Vagina (tissue), 2 donors: Measurements from ENCODE around the gene CTNND2. TPM values are rescaled to one million over a fixed set of nuclear protein-coding genes. Genes with fewer than 3 reads are reported as not detected.

Experiments
- DNase-seq, 2 donors: peaks; one replicate each; pipeline ENCODE4 v3.0.0-alpha.2; 2017; ENCODE audit errors: extremely low spot score in 2 of 2
- H3K27ac ChIP-seq: fragments of 200-600 bp; sonication (generic); one replicate; pipeline ENCODE4 v1.5.1; 2019
- H3K27me3 ChIP-seq: fragments of 200-600 bp; sonication (generic); one replicate; pipeline ENCODE4 v1.5.1; 2019
- H3K36me3 ChIP-seq, 2 donors: fragments of 200-600 bp; sonication (generic); one replicate each; pipeline ENCODE4 v1.5.1; 2017 to 2019
- H3K4me1 ChIP-seq: fragments of 200-600 bp; sonication (generic); one replicate; pipeline ENCODE4 v1.5.1; 2019
- H3K4me3 ChIP-seq, 2 donors: fragments of 200-600 bp; sonication (generic); 1 replicate in 1 of 2; 2 replicates in 1 of 2; pipeline ENCODE4 v1.5.1; 2016 to 2019
- H3K9me3 ChIP-seq: fragments of 200-600 bp; sonication (generic); one replicate; pipeline ENCODE4 v1.5.1; 2019
- POLR2A ChIP-seq, 2 donors: fragments of 450-650 bp; IDR thresholded peaks; one replicate each; pipeline ENCODE4 v1.6.1; 2017; ENCODE audit warnings: antibody characterized with exemption in 2 of 2, mild to moderate bottlenecking in 2 of 2, moderate library complexity in 2 of 2
- POLR2AphosphoS5 ChIP-seq, 2 donors: sonication (generic); formaldehyde crosslinking; IDR thresholded peaks; one replicate each; pipeline ENCODE4 v1.9.0; 2017; ENCODE audit warnings: antibody characterized with exemption in 2 of 2, mild to moderate bottlenecking in 2 of 2, low read depth in 1 of 2; ENCODE audit not compliant: insufficient read depth in 1 of 2
- intact Hi-C: fragments of 100-400 bp; cut with DNase I; formaldehyde crosslinking; loops from one replicate; pipeline ENCODE4 v1.15.1; 2023
- total RNA-seq: library from RNA; depleted of rRNA; stranded (reverse); fragments of >200 nt; gene quantifications from one replicate; pipeline ENCODE4 v1.2.3, GENCODE V29; 2016
- TF ChIP-seq, protein P1 (sequence below), 3 experiments: fragments of 450-650 bp in 2 of 3; fragments of 200-600 bp in 1 of 3; sonication (generic) in 1 of 3; IDR thresholded peaks; one replicate each; pipeline ENCODE4 v1.5.1; 2017 to 2019; ENCODE audit warnings: antibody characterized with exemption in 3 of 3, mild to moderate bottlenecking in 2 of 3, moderate library complexity in 2 of 3

CTNND2 gene
- total RNA-seq, 1 donor from 2014 or later: 1.7 TPM

DNA sequence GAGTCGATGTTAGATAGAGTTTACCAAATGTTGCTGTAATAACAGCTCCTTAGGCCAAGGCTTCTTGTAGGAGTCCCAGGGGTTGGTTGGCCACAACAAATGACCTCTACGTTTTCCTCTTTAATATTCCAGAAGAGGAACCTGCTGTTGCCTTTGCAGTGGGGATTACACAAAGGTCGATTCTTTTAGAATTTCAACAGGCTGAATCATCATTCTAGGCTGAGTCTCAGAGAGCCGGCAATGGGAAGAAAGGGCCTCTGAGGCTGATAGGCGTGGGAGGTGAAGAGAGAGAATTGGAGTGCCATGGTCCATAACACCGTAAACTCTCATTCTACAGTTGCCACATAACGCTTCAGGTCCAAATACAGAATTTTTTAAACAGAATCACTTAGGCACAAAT lies 737.3 kb downstream of the CTNND2 start:
- Histone ChIP-seq H3K4me1 (no peaks in the 10 kb centered on the region), H3K36me3 (no peaks in the 10 kb centered on the region), H3K27me3 (no peaks in the 10 kb centered on the region), H3K4me3 (no peak overlapping the region), H3K9me3 (no peaks in the 10 kb centered on the region), H3K27ac (no peak overlapping the region)
- intact Hi-C loops: no loop called here
- no peak for DNase-seq
- TF ChIP-seq POLR2AphosphoS5 (IDR thresholded peaks at IDR 0.05; ENCODE audit: insufficient read depth in 1 of 2, low read depth in 1 of 2): no peak
- TF ChIP-seq, protein P1, sequence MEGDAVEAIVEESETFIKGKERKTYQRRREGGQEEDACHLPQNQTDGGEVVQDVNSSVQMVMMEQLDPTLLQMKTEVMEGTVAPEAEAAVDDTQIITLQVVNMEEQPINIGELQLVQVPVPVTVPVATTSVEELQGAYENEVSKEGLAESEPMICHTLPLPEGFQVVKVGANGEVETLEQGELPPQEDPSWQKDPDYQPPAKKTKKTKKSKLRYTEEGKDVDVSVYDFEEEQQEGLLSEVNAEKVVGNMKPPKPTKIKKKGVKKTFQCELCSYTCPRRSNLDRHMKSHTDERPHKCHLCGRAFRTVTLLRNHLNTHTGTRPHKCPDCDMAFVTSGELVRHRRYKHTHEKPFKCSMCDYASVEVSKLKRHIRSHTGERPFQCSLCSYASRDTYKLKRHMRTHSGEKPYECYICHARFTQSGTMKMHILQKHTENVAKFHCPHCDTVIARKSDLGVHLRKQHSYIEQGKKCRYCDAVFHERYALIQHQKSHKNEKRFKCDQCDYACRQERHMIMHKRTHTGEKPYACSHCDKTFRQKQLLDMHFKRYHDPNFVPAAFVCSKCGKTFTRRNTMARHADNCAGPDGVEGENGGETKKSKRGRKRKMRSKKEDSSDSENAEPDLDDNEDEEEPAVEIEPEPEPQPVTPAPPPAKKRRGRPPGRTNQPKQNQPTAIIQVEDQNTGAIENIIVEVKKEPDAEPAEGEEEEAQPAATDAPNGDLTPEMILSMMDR (IDR thresholded peaks at IDR 0.05): no peak

DNA sequence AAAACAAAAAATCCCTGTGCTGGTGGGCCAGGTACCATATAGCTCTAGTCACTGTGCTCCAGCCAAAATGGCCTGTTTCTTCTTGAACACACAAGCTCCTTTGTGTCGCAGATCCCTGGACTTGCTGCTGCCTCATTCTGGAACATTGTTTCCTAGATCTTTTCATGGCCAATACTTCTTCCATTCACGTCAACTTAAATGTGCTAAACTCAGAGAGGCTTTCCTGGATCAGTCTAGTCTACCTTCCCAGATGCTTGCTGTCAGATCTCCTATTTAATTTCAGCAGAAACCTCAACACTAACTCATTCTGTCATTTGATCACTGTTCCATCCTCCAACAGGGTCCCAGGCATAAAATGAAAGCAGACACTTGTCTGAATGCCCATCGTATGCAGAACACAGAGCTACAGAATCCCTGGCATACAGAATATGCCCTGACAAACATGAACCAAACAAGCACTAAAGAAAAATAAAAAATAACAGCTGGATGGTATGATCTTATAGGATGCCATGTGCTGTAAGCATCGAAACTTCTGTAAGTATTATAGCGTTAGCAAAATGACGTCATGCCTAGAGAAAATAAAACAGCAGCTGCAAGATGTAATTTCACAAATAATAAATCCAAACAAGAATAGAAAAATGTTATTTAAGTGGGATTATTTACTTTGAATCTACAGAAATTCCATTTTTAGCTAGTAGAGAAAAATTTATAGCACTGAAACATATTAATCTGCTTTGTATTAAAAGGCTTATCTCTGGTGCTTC lies 739.5 kb downstream of the CTNND2 start:
- no peak for DNase-seq
- no peak overlapping the region for H3K27ac ChIP-seq
- H3K9me3 ChIP-seq: no peaks in the 10 kb centered on the region
- intact Hi-C loops: no loop called here
- no peaks in the 10 kb centered on the region for H3K27me3 ChIP-seq
- TF ChIP-seq POLR2AphosphoS5 (IDR thresholded peaks at IDR 0.05; ENCODE audit: insufficient read depth in 1 of 2, low read depth in 1 of 2) (no peak), POLR2A (IDR thresholded peaks at IDR 0.05) (no peak)
- TF ChIP-seq, protein P1 (IDR thresholded peaks at IDR 0.05): no peak
- no peak overlapping the region for H3K4me3 ChIP-seq
- no peaks in the 10 kb centered on the region for H3K36me3 ChIP-seq
- no peaks in the 10 kb centered on the region for H3K4me1 ChIP-seq

DNA sequence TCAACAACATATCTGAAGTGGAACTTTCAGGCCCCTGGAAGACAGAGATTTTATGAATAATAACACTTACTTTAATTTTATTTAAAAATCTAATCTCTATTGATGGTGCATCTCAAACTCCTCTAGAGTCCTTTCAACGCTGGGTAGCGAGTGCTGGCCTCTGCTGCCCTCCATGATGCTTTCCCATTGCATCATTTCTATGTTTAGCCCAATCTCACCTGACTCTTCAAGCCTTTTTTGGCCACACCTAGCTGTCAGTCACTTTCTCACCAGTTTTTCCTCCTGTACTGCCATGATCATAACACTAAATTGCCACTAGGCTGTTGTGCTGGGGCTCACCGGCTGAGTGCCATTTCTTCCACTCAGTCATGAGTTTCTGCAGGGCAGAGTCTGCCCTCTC lies 747.1 kb downstream of the CTNND2 start:
- no peak for DNase-seq
- intact Hi-C loops: no loop called here
- no peaks in the 10 kb centered on the region for H3K4me1 ChIP-seq
- no peaks in the 10 kb centered on the region for H3K27me3 ChIP-seq
- no peaks in the 10 kb centered on the region for H3K9me3 ChIP-seq
- no peak overlapping the region for H3K4me3 ChIP-seq
- H3K36me3 ChIP-seq: no peaks in the 10 kb centered on the region
- no peak overlapping the region for H3K27ac ChIP-seq
- TF ChIP-seq, protein P1 (IDR thresholded peaks at IDR 0.05): no peak
- no peak for TF ChIP-seq POLR2AphosphoS5 (IDR thresholded peaks at IDR 0.05; ENCODE audit: insufficient read depth in 1 of 2, low read depth in 1 of 2)

DNA sequence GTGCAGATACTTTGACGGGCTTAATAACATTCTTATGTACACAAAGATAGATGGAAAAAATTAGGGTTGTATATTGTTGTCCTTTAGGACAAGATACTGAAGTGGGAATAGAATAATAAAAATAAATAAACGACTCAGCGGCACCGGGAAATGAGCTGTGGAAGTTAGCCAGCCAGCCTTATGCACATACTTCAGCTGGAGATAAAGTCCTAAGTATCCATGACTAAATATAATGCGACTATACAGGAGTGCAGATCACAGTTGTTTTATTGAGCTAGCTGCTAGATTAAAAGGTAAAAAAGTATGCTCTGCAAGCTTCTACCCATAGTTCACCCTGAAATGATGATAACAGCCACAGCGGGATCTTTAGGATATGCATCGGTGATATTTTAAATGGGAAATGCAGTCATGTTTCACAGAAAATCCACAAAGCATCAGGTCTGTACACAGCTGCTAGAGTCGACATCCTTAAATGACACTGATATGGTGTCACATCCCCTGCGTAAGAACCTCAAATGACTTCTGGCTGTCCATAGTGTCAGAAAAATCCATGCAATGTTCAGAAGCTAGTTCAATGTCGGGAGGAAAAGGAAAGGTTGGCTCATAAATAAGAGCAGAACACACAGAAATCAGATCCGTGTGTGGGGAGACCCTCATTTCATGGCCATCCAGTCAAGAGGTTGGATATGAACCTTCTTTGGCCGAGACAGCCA lies 750.4 kb downstream of the CTNND2 start:
- H3K27me3 ChIP-seq: no peaks in the 10 kb centered on the region
- TF ChIP-seq POLR2A (IDR thresholded peaks at IDR 0.05): no peak
- TF ChIP-seq, protein P1 (IDR thresholded peaks at IDR 0.05): no peak
- TF ChIP-seq POLR2AphosphoS5 (IDR thresholded peaks at IDR 0.05; ENCODE audit: insufficient read depth in 1 of 2, low read depth in 1 of 2): no peak
- H3K4me1 ChIP-seq: no peaks in the 10 kb centered on the region
- H3K36me3 ChIP-seq: no peaks in the 10 kb centered on the region
- H3K4me3 ChIP-seq: no peak overlapping the region
- H3K9me3 ChIP-seq: no peaks in the 10 kb centered on the region
- no peak overlapping the region for H3K27ac ChIP-seq
- intact Hi-C loops: no loop called here
- DNase-seq: no peak

DNA sequence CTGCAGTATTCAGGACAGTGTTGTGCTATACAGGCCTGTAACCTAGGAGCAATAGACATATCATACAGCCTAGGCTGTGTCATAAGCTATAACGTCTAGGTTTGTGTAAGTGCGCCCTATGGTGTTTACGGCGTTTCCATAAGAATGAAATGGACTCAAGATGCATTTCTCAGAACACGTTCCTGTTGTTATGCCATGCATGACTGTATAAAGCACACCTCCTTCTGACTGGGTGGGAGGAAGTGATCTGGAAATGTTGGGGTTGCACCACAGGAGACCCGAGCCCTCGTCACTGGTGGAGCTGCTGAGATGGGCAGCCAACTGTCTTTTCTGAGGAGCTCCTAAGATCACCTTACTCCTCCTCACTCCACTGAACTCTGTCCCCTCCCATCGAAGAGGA lies 751.9 kb downstream of the CTNND2 start:
- no peak for DNase-seq
- TF ChIP-seq POLR2AphosphoS5 (IDR thresholded peaks at IDR 0.05; ENCODE audit: insufficient read depth in 1 of 2, low read depth in 1 of 2) (no peak), POLR2A (IDR thresholded peaks at IDR 0.05) (no peak)
- TF ChIP-seq, protein P1 (IDR thresholded peaks at IDR 0.05): no peak
- intact Hi-C loops: no loop called here

More for the DNA sequence above, 751.9 kb downstream of the CTNND2 start:
- Histone ChIP-seq H3K9me3 (no peaks in the 10 kb centered on the region), H3K27ac (no peak overlapping the region), H3K4me1 (no peaks in the 10 kb centered on the region), H3K4me3 (no peak overlapping the region), H3K27me3 (no peaks in the 10 kb centered on the region), H3K36me3 (no peaks in the 10 kb centered on the region)
